Liver (tissue), 3 donors: Measurements from ENCODE around the gene CHP1.

ENCODE experiments used
- ATF3 ChIP-seq: IDR thresholded peaks from 2 replicates; pipeline ENCODE4 v1.6.1; 2016; ENCODE audit warnings: antibody characterized with exemption
- CTCF ChIP-seq: fragments of 150-350 bp; IDR thresholded peaks from 2 replicates; pipeline ENCODE4 v1.5.1; 2017; ENCODE audit warnings: improper control_type of control experiment, low read depth, low read length; ENCODE audit not compliant: missing input control
- REST ChIP-seq: IDR thresholded peaks from 2 replicates; pipeline ENCODE4 v1.6.1; 2016; ENCODE audit warnings: antibody characterized with exemption, mild to moderate bottlenecking
- donor health status: healthy.
- donor health status: healthy.

- no peak for TF ChIP-seq CTCF
- no peak for TF ChIP-seq REST
- no peak for TF ChIP-seq ATF3
Measured at GRCh38 chr15:41288464-41288863, 57.4 kb downstream of the CHP1 start.
